ENCODE measurements around the gene ABCC1. TPM values are rescaled to one million over a fixed set of nuclear protein-coding genes. Genes with fewer than 3 reads are reported as not detected.
"Not testable (repeated sequence)": the region's sequence is repeated elsewhere in the genome, so short reads cannot be mapped to it uniquely, and the experiment has no call there.

The ABCC1 gene
- total and polyA plus RNA-seq, 2 donors from 2014 or later, result 4.6 to 29.7 TPM

DNA sequence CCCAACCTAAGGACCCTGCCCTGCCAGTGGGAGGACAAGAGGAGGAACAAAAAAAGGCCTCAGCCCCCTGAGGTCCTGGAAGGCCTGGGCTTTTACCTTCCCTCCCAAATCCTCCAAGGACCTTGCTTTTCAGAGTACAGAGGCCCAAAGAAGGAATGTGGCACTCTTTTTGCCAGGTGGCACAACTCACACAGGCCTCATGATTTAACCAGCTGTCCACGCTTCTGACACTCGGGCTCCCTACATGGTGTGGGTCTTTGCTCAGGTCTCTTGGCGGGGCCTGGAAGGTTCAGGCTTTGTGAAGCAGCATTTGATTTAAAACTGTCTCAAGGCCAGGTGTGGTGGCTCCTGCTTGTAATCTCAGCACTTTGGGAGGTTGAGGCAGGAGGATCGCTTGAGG, 153.3 kb downstream of the ABCC1 start:
- Histone ChIP-seq H3K9me3 (ENCODE audit: control insufficient read depth in 2 of 3, insufficient read depth in 1 of 3, low read length in 3 of 3) (peaks cover 0 to 3% (median 0%) of the 10 kb centered on the region in 3 donors), H3K4me1 (ENCODE audit: control insufficient read depth in 2 of 3, insufficient read depth in 2 of 3, low read depth in 1 of 3, low read length in 3 of 3) (no peaks in the 10 kb centered on the region), H3K27ac (ENCODE audit: low read depth in 2 of 2, low read length in 2 of 2) (no peak overlapping the region), H3K27me3 (ENCODE audit: control insufficient read depth, insufficient read depth, low read length) (no peaks in the 10 kb centered on the region), H3K36me3 (ENCODE audit: control insufficient read depth in 2 of 3, insufficient read depth in 3 of 3, low read length in 3 of 3) (peaks cover 2 to 15% (median 11%) of the 10 kb centered on the region in 3 donors), H3K9ac (ENCODE audit: low read length in 3 of 3) (no peak overlapping the region), H3K4me3 (ENCODE audit: low read length in 3 of 3) (no peak overlapping the region)
- no peak for TF ChIP-seq CTCF (IDR thresholded peaks at IDR 0.05; ENCODE audit: borderline replicate concordance, extremely low read depth, insufficient read depth)
- FAIRE-seq, result no peak
- no peak for DNase-seq
- intact Hi-C loops (cut with DNase I), result no loop called here

GRCh38 chr16:16104132-16104803, 154.9 kb downstream of the ABCC1 start:
- H3K27ac ChIP-seq (ENCODE audit: low read depth in 2 of 2, low read length in 2 of 2), result not testable (repeated sequence)

GRCh38 chr16:16104804-16105141, 155.4 kb downstream of the ABCC1 start:
- H3K4me1 ChIP-seq (ENCODE audit: control insufficient read depth in 2 of 3, insufficient read depth in 2 of 3, low read depth in 1 of 3, low read length in 3 of 3); FAIRE-seq; H3K9ac ChIP-seq (ENCODE audit: low read length in 3 of 3); H3K9me3 ChIP-seq (ENCODE audit: control insufficient read depth in 2 of 3, insufficient read depth in 1 of 3, low read length in 3 of 3); intact Hi-C loops (cut with DNase I); DNase-seq; H3K27me3 ChIP-seq (ENCODE audit: control insufficient read depth, insufficient read depth, low read length); H3K4me3 ChIP-seq (ENCODE audit: low read length in 3 of 3); H3K27ac ChIP-seq (ENCODE audit: low read depth in 2 of 2, low read length in 2 of 2): not testable (repeated sequence)
- peaks cover 2 to 11% (median 6%) of the 10 kb centered on the region in 3 donors for H3K36me3 ChIP-seq (ENCODE audit: control insufficient read depth in 2 of 3, insufficient read depth in 3 of 3, low read length in 3 of 3)

More at GRCh38 chr16:16104132-16104803, 154.9 kb downstream of the ABCC1 start:
- FAIRE-seq; H3K9ac ChIP-seq (ENCODE audit: low read length in 3 of 3); H3K9me3 ChIP-seq (ENCODE audit: control insufficient read depth in 2 of 3, insufficient read depth in 1 of 3, low read length in 3 of 3); H3K4me3 ChIP-seq (ENCODE audit: low read length in 3 of 3); DNase-seq; intact Hi-C loops (cut with DNase I); H3K4me1 ChIP-seq (ENCODE audit: control insufficient read depth in 2 of 3, insufficient read depth in 2 of 3, low read depth in 1 of 3, low read length in 3 of 3); H3K27me3 ChIP-seq (ENCODE audit: control insufficient read depth, insufficient read depth, low read length): not testable (repeated sequence)
- H3K36me3 ChIP-seq (ENCODE audit: control insufficient read depth in 2 of 3, insufficient read depth in 3 of 3, low read length in 3 of 3), result peaks cover 2 to 11% (median 6%) of the 10 kb centered on the region in 3 donors

DNA sequence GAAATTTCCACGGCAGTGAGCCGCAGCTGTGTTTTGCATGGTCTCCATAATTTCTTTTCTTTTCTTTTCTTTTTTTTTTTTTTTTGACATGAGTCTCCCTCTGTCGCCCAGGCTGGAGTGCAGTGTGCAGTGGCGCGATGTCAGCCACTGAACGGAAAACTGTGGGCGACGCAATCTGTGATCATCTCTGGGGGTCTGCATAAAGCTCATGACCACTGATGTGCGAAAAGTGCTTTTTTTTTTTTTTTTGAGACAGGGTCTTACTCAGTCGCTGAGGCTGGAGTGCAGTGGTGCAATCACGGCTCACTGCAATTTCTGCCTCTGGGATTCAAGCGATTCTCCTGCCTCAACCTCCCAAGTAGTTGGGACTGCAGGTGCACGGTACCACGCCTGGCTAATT, 156.2 kb downstream of the ABCC1 start:
- FAIRE-seq, result no peak
- no peak for TF ChIP-seq CTCF (IDR thresholded peaks at IDR 0.05; ENCODE audit: borderline replicate concordance, extremely low read depth, insufficient read depth)
- intact Hi-C loops (cut with DNase I), result no loop called here

More for the DNA sequence above, 156.2 kb downstream of the ABCC1 start:
- Histone ChIP-seq H3K27me3 (ENCODE audit: control insufficient read depth, insufficient read depth, low read length) (no peaks in the 10 kb centered on the region), H3K9me3 (ENCODE audit: control insufficient read depth in 2 of 3, insufficient read depth in 1 of 3, low read length in 3 of 3) (peaks cover 0 to 3% (median 0%) of the 10 kb centered on the region in 3 donors), H3K4me1 (ENCODE audit: control insufficient read depth in 2 of 3, insufficient read depth in 2 of 3, low read depth in 1 of 3, low read length in 3 of 3) (no peaks in the 10 kb centered on the region), H3K27ac (ENCODE audit: low read depth in 2 of 2, low read length in 2 of 2) (no peak overlapping the region), H3K9ac (ENCODE audit: low read length in 3 of 3) (no peak overlapping the region), H3K4me3 (ENCODE audit: low read length in 3 of 3) (no peak overlapping the region), H3K36me3 (ENCODE audit: control insufficient read depth in 2 of 3, insufficient read depth in 3 of 3, low read length in 3 of 3) (peaks cover 2 to 11% (median 6%) of the 10 kb centered on the region in 3 donors)
- no peak for DNase-seq

Measured in kidney (tissue), 14 donors.